Measurements from ENCODE around the gene MBD6.

Gene MBD6

GRCh38 chr12:57571926-57572762 lies 49.5 kb downstream of the MBD6 start:
- no peak for TF ChIP-seq CTCF (IDR thresholded peaks at IDR 0.05)

GRCh38 chr12:57574795-57575194 lies 52.2 kb downstream of the MBD6 start:
- no peak for TF ChIP-seq CTCF (IDR thresholded peaks at IDR 0.05)

GRCh38 chr12:57575771-57576612 lies 53.4 kb downstream of the MBD6 start:
- TF ChIP-seq CTCF (IDR thresholded peaks at IDR 0.05) = no peak

GRCh38 chr12:57576613-57577160 lies 54.1 kb downstream of the MBD6 start:
- no peak for TF ChIP-seq CTCF (IDR thresholded peaks at IDR 0.05)

GRCh38 chr12:57577981-57578758 lies 55.5 kb downstream of the MBD6 start:
- TF ChIP-seq CTCF (IDR thresholded peaks at IDR 0.05) = no peak

GRCh38 chr12:57579011-57579410 lies 56.4 kb downstream of the MBD6 start:
- no peak for TF ChIP-seq CTCF (IDR thresholded peaks at IDR 0.05)

Data from LNCAP (cell line).